ENCODE measurements around the gene ZBTB1. TPM values are rescaled to one million over a fixed set of nuclear protein-coding genes. Genes with fewer than 3 reads are reported as not detected.

The ZBTB1 gene
- total RNA-seq, 1 experiment from 2014 or later: 28.1 TPM

Small RNAs within 50 kb of the gene (small RNA-seq; reads per million reads assigned to genes)
- gene AL049869.4: 0 reads per million in 2 experiments

Other genes with a start within 250 kb of the ZBTB1 start
- 0.03 and 0.11 TPM in 2 replicates for gene ESR2, start 210.4 kb upstream of the ZBTB1 start, total RNA-seq (2014; rRNA removed; shearing (Covaris generic))
- gene MTHFD1, start 116.4 kb upstream of the ZBTB1 start, total RNA-seq (2014; rRNA removed; shearing (Covaris generic)): 32.6 and 37.9 TPM in 2 replicates
- 0.13 and 0.16 TPM in 2 replicates for gene AKAP5, start 39.3 kb upstream of the ZBTB1 start, total RNA-seq (2014; rRNA removed; shearing (Covaris generic))
- gene ZBTB25, start 932 bp upstream of the ZBTB1 start, total RNA-seq (2014; rRNA removed; shearing (Covaris generic)): 7.7 and 10.0 TPM in 2 replicates
- gene HSPA2, start 36.0 kb downstream of the ZBTB1 start, total RNA-seq (2014; rRNA removed; shearing (Covaris generic)): 20.8 and 21.1 TPM in 2 replicates
- gene PPP1R36, start 45.2 kb downstream of the ZBTB1 start, total RNA-seq (2014; rRNA removed; shearing (Covaris generic)): not detected in 2 replicates
- 28.4 and 31.2 TPM in 2 replicates for gene PLEKHG3, start 199.7 kb downstream of the ZBTB1 start, total RNA-seq (2014; rRNA removed; shearing (Covaris generic))

Data from SK-MEL-5 (cell line).